H9 (cell line): ENCODE results near the gene TGM2. TPM values are rescaled to one million over a fixed set of nuclear protein-coding genes. Genes with fewer than 3 reads are reported as not detected.

ENCODE experiments used
- DNase-seq: peaks from one replicate; pipeline ENCODE4 v3.0.0-alpha.2; 2017
- H2AFZ ChIP-seq: one replicate; pipeline ENCODE4 v1.6.1; 2013; ENCODE audit warnings: mild to moderate bottlenecking, low read length, control low read depth, moderate library complexity
- H2AK5ac ChIP-seq: 2 replicates; pipeline ENCODE4 v1.6.1; 2013; ENCODE audit warnings: low read length, control low read depth, mixed read lengths; ENCODE audit not compliant: insufficient read length
- H2BK120ac ChIP-seq: one replicate; pipeline ENCODE4 v1.6.1; 2013; ENCODE audit warnings: low read depth, mild to moderate bottlenecking, low read length, control low read depth, inconsistent platforms; ENCODE audit not compliant: poor library complexity, severe bottlenecking
- H2BK12ac ChIP-seq: 2 replicates; pipeline ENCODE4 v1.6.1; 2013; ENCODE audit warnings: low read length, control low read depth, mixed read lengths, low read depth; ENCODE audit not compliant: insufficient read length
- H2BK15ac ChIP-seq: 2 replicates; pipeline ENCODE4 v1.6.1; 2013; ENCODE audit warnings: low read depth, low read length, control low read depth
- H2BK20ac ChIP-seq: one replicate; pipeline ENCODE4 v1.6.1; 2013; ENCODE audit warnings: low read depth, mild to moderate bottlenecking, low read length, control low read depth, inconsistent platforms; ENCODE audit not compliant: poor library complexity, severe bottlenecking
- H2BK5ac ChIP-seq: 2 replicates; pipeline ENCODE4 v1.6.1; 2013; ENCODE audit warnings: low read length, control low read depth, mixed read lengths; ENCODE audit not compliant: insufficient read length
- H3K14ac ChIP-seq: 2 replicates; pipeline ENCODE4 v1.6.1; 2013; ENCODE audit warnings: low read length, control low read depth; ENCODE audit not compliant: insufficient read depth
- H3K18ac ChIP-seq: 2 replicates; pipeline ENCODE4 v1.6.1; 2013; ENCODE audit warnings: low read depth, mild to moderate bottlenecking, mixed read lengths, low read length, control low read depth; ENCODE audit not compliant: insufficient read length
- H3K23ac ChIP-seq: 2 replicates; pipeline ENCODE4 v1.6.1; 2013; ENCODE audit warnings: low read length, control low read depth, mixed read lengths, low read depth; ENCODE audit not compliant: insufficient read length
- H3K23me2 ChIP-seq: 2 replicates; pipeline ENCODE4 v1.6.1; 2013; ENCODE audit warnings: low read depth, mild to moderate bottlenecking, mixed read lengths, low read length, control low read depth; ENCODE audit not compliant: insufficient read length, poor library complexity, severe bottlenecking
- H3K27ac ChIP-seq: 2 replicates; pipeline ENCODE4 v1.5.1; 2013; ENCODE audit warnings: low read length, control low read depth, mixed read lengths, low read depth; ENCODE audit not compliant: insufficient read length
- H3K27me3 ChIP-seq: 2 replicates; pipeline ENCODE4 v1.6.1; 2013; ENCODE audit warnings: low read length, control low read depth, inconsistent platforms; ENCODE audit not compliant: insufficient read depth
- H3K4ac ChIP-seq: 2 replicates; pipeline ENCODE4 v1.6.1; 2013; ENCODE audit warnings: low read depth, mild to moderate bottlenecking, control low read depth, inconsistent platforms, low read length, moderate library complexity
- H3K4me1 ChIP-seq: 2 replicates; pipeline ENCODE4 v1.6.1; 2013; ENCODE audit warnings: low read length, control low read depth, inconsistent platforms; ENCODE audit not compliant: insufficient read depth
- H3K4me2 ChIP-seq: 2 replicates; pipeline ENCODE4 v1.6.1; 2013; ENCODE audit warnings: low read length, control low read depth, mixed read lengths; ENCODE audit not compliant: insufficient read length, insufficient read depth
- H3K56ac ChIP-seq: 2 replicates; pipeline ENCODE4 v1.6.1; 2013; ENCODE audit warnings: low read depth, mild to moderate bottlenecking, mixed read lengths, low read length, control low read depth; ENCODE audit not compliant: insufficient read length
- H3K79me1 ChIP-seq: 2 replicates; pipeline ENCODE4 v1.6.1; 2013; ENCODE audit warnings: low read depth, mild to moderate bottlenecking, moderate library complexity, low read length, control low read depth, inconsistent platforms; ENCODE audit not compliant: insufficient read depth, poor library complexity, severe bottlenecking
- H3K79me2 ChIP-seq: 2 replicates; pipeline ENCODE4 v1.6.1; 2013; ENCODE audit warnings: low read length, control low read depth, inconsistent platforms; ENCODE audit not compliant: insufficient read depth
- H3K9ac ChIP-seq: 2 replicates; pipeline ENCODE4 v1.6.1; 2013; ENCODE audit warnings: low read length, control low read depth, mixed read lengths; ENCODE audit not compliant: insufficient read length; ENCODE audit errors: extremely low read depth
- H3K9me3 ChIP-seq: one replicate; pipeline ENCODE4 v1.6.1; 2013; ENCODE audit warnings: low read depth, low read length, inconsistent platforms; ENCODE audit not compliant: control insufficient read depth
- H3T11ph ChIP-seq: one replicate; pipeline ENCODE4 v1.6.1; 2013; ENCODE audit warnings: mild to moderate bottlenecking, low read length, control low read depth, inconsistent platforms
- H4K20me1 ChIP-seq: one replicate; pipeline ENCODE4 v1.6.1; 2013; ENCODE audit not compliant: control insufficient read depth, insufficient read length, insufficient read depth
- H4K5ac ChIP-seq: 2 replicates; pipeline ENCODE4 v1.6.1; 2013; ENCODE audit warnings: low read depth, mild to moderate bottlenecking, mixed read lengths, low read length, control low read depth; ENCODE audit not compliant: insufficient read length
- H4K8ac ChIP-seq: replicated peaks from 2 replicates; pipeline ENCODE4 v1.6.1; 2013; ENCODE audit warnings: low read length, control low read depth, mixed read lengths, low read depth; ENCODE audit not compliant: insufficient read length
- H4K91ac ChIP-seq: 2 replicates; pipeline ENCODE4 v1.6.1; 2013; ENCODE audit warnings: low read depth, mild to moderate bottlenecking, moderate library complexity, mixed read lengths, low read length, control low read depth; ENCODE audit not compliant: insufficient read length
- H3K27ac Mint-ChIP-seq, 3 experiments: 2 replicates in 2 of 3; 3 replicates in 1 of 3; pipeline ENCODE4 v1.8.0; 2020 to 2021; ENCODE audit warnings: mixed read lengths in 3 of 3, mild to moderate bottlenecking in 1 of 3, moderate library complexity in 1 of 3
- H3K27me3 Mint-ChIP-seq: 2 replicates; pipeline ENCODE4 v1.8.0; 2021; ENCODE audit warnings: low read depth, mild to moderate bottlenecking, moderate library complexity, mixed read lengths
- H3K36me3 Mint-ChIP-seq, 3 experiments: 2 replicates in 2 of 3; 3 replicates in 1 of 3; pipeline ENCODE4 v1.8.0; 2020 to 2021; ENCODE audit warnings: low read depth in 3 of 3, mixed read lengths in 3 of 3; ENCODE audit not compliant: insufficient read depth in 1 of 3
- H3K4me1 Mint-ChIP-seq, 2 experiments: 2 replicates each; pipeline ENCODE4 v1.8.0; 2020; ENCODE audit warnings: mixed read lengths in 2 of 2
- H3K4me3 Mint-ChIP-seq, 2 experiments: 2 replicates in 1 of 2; 3 replicates in 1 of 2; pipeline ENCODE4 v1.8.0; 2020 to 2021; ENCODE audit warnings: mild to moderate bottlenecking in 2 of 2, mixed read lengths in 2 of 2, moderate library complexity in 1 of 2
- H3K9me3 Mint-ChIP-seq, 2 experiments: 2 replicates in 1 of 2; 3 replicates in 1 of 2; pipeline ENCODE4 v1.8.0; 2020; ENCODE audit warnings: mild to moderate bottlenecking in 2 of 2, mixed read lengths in 2 of 2, moderate library complexity in 1 of 2
- CTCF ChIP-seq: fragments of 200-600 bp; sonication (generic); conservative IDR thresholded peaks from 3 replicates; pipeline ENCODE4 v1.8.0; 2021; ENCODE audit warnings: antibody characterized with exemption, mild to moderate bottlenecking
- total RNA-seq: library from RNA; stranded (reverse); gene quantifications from 2 replicates; pipeline ENCODE4 v1.2.1, GENCODE V29; 2021

TGM2 gene
- total RNA-seq, 1 experiment from 2014 or later: 1.1 TPM

- Histone ChIP-seq H4K5ac (no peak overlapping the region), H3K18ac (no peak overlapping the region), H4K91ac (no peak overlapping the region), H2BK15ac (no peak overlapping the region), H2BK12ac (no peak overlapping the region), H4K8ac (no peak overlapping the region), H3K9me3 (no peaks in the 10 kb centered on the region), H3K23ac (no peak overlapping the region), H3K79me1 (peaks cover 3% of the 10 kb centered on the region), H2BK20ac (no peak overlapping the region), H3K9ac (no peak overlapping the region), H3K79me2 (peaks cover 1% of the 10 kb centered on the region; the same call in 1 of the 2 replicates), H3K56ac (no peak overlapping the region), H3K27ac (no peak overlapping the region), H3K27me3 (no peaks in the 10 kb centered on the region), H3T11ph (no peak overlapping the region), H3K4me1 (no peaks in the 10 kb centered on the region), H2BK120ac (no peak overlapping the region), H2BK5ac (no peak overlapping the region), H3K4ac (no peak overlapping the region), H4K20me1 (no peaks in the 10 kb centered on the region), H2AFZ (no peak overlapping the region), H3K14ac (no peak overlapping the region), H3K23me2 (no peaks in the 10 kb centered on the region), H3K4me2 (no peak overlapping the region), H2AK5ac (no peak overlapping the region)
- Mint-ChIP-seq H3K27me3 (no peaks in the 10 kb centered on the region; the same call in 1 of the 2 replicates), H3K4me3 (no peak overlapping the region), H3K9me3 (no peaks in the 10 kb centered on the region), H3K4me1 (peaks cover 4 to 5% of the 10 kb centered on the region in 2 experiments), H3K27ac (no peak overlapping the region), H3K36me3 (peaks cover 26 to 67% (median 56%) of the 10 kb centered on the region in 3 experiments; a peak in 6 of 7 replicates)
- no peak for DNase-seq
- TF ChIP-seq CTCF: no peak
Measured at GRCh38 chr20:38082894-38083293, 82.2 kb downstream of the TGM2 start.
